Liver (tissue), 9 donors: Measurements from ENCODE around the gene ERGIC3. TPM values are rescaled to one million over a fixed set of nuclear protein-coding genes. Genes with fewer than 3 reads are reported as not detected.

Experiments
- DNase-seq: peaks from one replicate; pipeline ENCODE4 v3.0.0-alpha.2; 2017; ENCODE audit warnings: low spot score
- H3K27ac ChIP-seq, 2 donors: one replicate each; pipeline ENCODE4 v1.7.0; 2013; ENCODE audit warnings: inconsistent platforms in 2 of 2, low read length in 2 of 2, control low read depth in 1 of 2, low read depth in 1 of 2, mild to moderate bottlenecking in 1 of 2
- H3K27me3 ChIP-seq, 4 donors: one replicate each; pipeline versions ENCODE4 v1.6.1 to v1.7.0; 2013; ENCODE audit warnings: low read length in 3 of 4, inconsistent platforms in 1 of 4, mild to moderate bottlenecking in 1 of 4, moderate library complexity in 1 of 4; ENCODE audit not compliant: control insufficient read depth in 4 of 4, insufficient read depth in 4 of 4
- H3K36me3 ChIP-seq, 4 donors: one replicate each; pipeline versions ENCODE4 v1.6.1 to v1.7.0; 2013; ENCODE audit warnings: low read length in 3 of 4, mild to moderate bottlenecking in 3 of 4, low read depth in 1 of 4, moderate library complexity in 1 of 4; ENCODE audit not compliant: control insufficient read depth in 4 of 4, insufficient read depth in 3 of 4
- H3K4me1 ChIP-seq, 4 donors: one replicate each; pipeline versions ENCODE4 v1.6.1 to v1.7.0; 2013; ENCODE audit warnings: low read length in 3 of 4, mild to moderate bottlenecking in 3 of 4, moderate library complexity in 1 of 4; ENCODE audit not compliant: control insufficient read depth in 4 of 4, insufficient read depth in 4 of 4
- H3K4me3 ChIP-seq, 3 donors: one replicate each; pipeline versions ENCODE4 v1.6.1 to v1.7.0; 2013; ENCODE audit warnings: low read length in 3 of 3, control low read depth in 1 of 3, low read depth in 1 of 3, mild to moderate bottlenecking in 1 of 3
- H3K9ac ChIP-seq, 2 donors: one replicate each; pipeline ENCODE4 v1.7.0; 2013; ENCODE audit warnings: low read length in 2 of 2, mild to moderate bottlenecking in 2 of 2, moderate library complexity in 2 of 2, control low read depth in 1 of 2, low read depth in 1 of 2
- H3K9me3 ChIP-seq, 4 donors: one replicate each; pipeline versions ENCODE4 v1.6.1 to v1.7.0; 2013; ENCODE audit warnings: low read length in 3 of 4; ENCODE audit not compliant: control insufficient read depth in 4 of 4
- EGR1 ChIP-seq, 2 donors: IDR thresholded peaks; 2 replicates each; pipeline ENCODE4 v1.6.1; 2016 to 2018; ENCODE audit warnings: antibody characterized with exemption in 2 of 2, low read depth in 2 of 2
- FOXA1 ChIP-seq: IDR thresholded peaks from 2 replicates; pipeline ENCODE4 v1.6.1; 2016; ENCODE audit warnings: antibody characterized with exemption
- FOXA2 ChIP-seq: IDR thresholded peaks from 2 replicates; pipeline ENCODE4 v1.6.1; 2016; ENCODE audit warnings: antibody characterized with exemption
- HNF4A ChIP-seq, 2 donors: conservative IDR thresholded peaks; 2 replicates each; pipeline ENCODE4 v1.6.1; 2016; ENCODE audit warnings: antibody characterized with exemption in 2 of 2, mild to moderate bottlenecking in 2 of 2
- HNF4G ChIP-seq: IDR thresholded peaks from 2 replicates; pipeline ENCODE4 v1.6.1; 2016; ENCODE audit warnings: antibody characterized with exemption
- JUND ChIP-seq, 2 donors: IDR thresholded peaks; 2 replicates each; pipeline ENCODE4 v1.6.1; 2016; ENCODE audit warnings: antibody characterized with exemption in 2 of 2
- NR2F2 ChIP-seq: IDR thresholded peaks from 2 replicates; pipeline ENCODE4 v1.6.1; 2016; ENCODE audit warnings: antibody characterized with exemption
- RAD21 ChIP-seq, 2 donors: IDR thresholded peaks; 2 replicates each; pipeline ENCODE4 v1.6.1; 2016; ENCODE audit warnings: antibody characterized with exemption in 2 of 2, mild to moderate bottlenecking in 2 of 2
- RXRA ChIP-seq, 2 donors: IDR thresholded peaks; 2 replicates each; pipeline ENCODE4 v1.6.1; 2017 to 2018; ENCODE audit warnings: antibody characterized with exemption in 2 of 2, mild to moderate bottlenecking in 1 of 2
- SP1 ChIP-seq: IDR thresholded peaks from 2 replicates; pipeline ENCODE4 v1.6.1; 2018; ENCODE audit warnings: antibody characterized with exemption, mild to moderate bottlenecking
- TAF1 ChIP-seq: conservative IDR thresholded peaks from 2 replicates; pipeline ENCODE4 v1.6.1; 2016; ENCODE audit warnings: antibody characterized with exemption, mild to moderate bottlenecking
- YY1 ChIP-seq: IDR thresholded peaks from 2 replicates; pipeline ENCODE4 v1.6.1; 2016; ENCODE audit warnings: antibody characterized with exemption, mild to moderate bottlenecking
- WGBS: extraction: QIAGEN DNeasy Blood & Tissue Kit; methylation state at CpG from one replicate; pipeline ENCODE4 v1.1.7; 2013; 5-methylcytosine and 5-hydroxymethylcytosine counted together
- polyA plus RNA-seq, 2 donors: library from polyadenylated mRNA; stranded (reverse) in 1 of 2; unstranded in 1 of 2; fragments of 200-250 nt in 1 of 2; fragments of >200 nt in 1 of 2; fragmentation: Nextera tagmentation in 1 of 2; extraction: Ambion mirVana in 1 of 2; gene quantifications; one replicate each; pipeline versions ENCODE4 v1.2.1 to v1.2.3, GENCODE V29; 2013 to 2015
- total RNA-seq, 2 donors: library from RNA; depleted of rRNA; stranded (reverse); fragments of >200 nt; gene quantifications; one replicate each; pipeline ENCODE4 v1.2.3, GENCODE V29; 2014
- TF ChIP-seq, protein P1 (sequence below): fragments of 150-350 bp; IDR thresholded peaks from 2 replicates; pipeline ENCODE4 v1.5.1; 2017; ENCODE audit warnings: improper control_type of control experiment, low read depth, low read length; ENCODE audit not compliant: missing input control
- TF ChIP-seq, protein P2 (sequence below): IDR thresholded peaks from 2 replicates; pipeline ENCODE4 v1.6.1; 2016; ENCODE audit warnings: antibody characterized with exemption
- TF ChIP-seq, protein P3 (sequence below): IDR thresholded peaks from 2 replicates; pipeline ENCODE4 v1.6.1; 2016; ENCODE audit warnings: antibody characterized with exemption, mild to moderate bottlenecking
- TF ChIP-seq, protein P4 (sequence below): IDR thresholded peaks from 2 replicates; pipeline ENCODE4 v1.6.1; 2016; ENCODE audit warnings: antibody characterized with exemption
- donor health status: healthy.
- donor health status: healthy.
- donor health status: healthy.
- donor health status: healthy.
- donor health status: healthy.

The ERGIC3 gene
- total and polyA plus RNA-seq, 4 donors, result 110 to 167 (median 120) TPM

DNA sequence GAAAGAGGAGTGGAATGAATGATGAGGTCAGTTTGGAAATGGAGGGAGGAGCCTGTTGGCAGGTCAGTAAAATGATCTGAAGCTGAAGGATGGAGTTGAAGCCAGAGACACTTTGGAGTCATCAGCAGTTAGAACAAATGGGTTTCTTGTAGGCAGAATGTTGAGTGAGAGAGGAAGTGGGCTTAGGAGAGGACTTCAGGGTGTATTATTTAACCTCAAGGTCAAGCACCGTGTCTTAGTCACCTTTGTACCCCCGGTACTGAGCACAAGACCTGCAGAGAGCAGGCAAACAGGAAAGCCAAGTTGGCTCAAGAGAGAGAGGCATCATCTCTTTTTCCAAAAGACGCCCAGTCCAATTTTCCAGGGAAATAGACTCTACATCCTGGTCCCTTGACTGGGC lies 35.7 kb upstream of the ERGIC3 start:
- no peak for TF ChIP-seq FOXA2
- TF ChIP-seq, protein P1, sequence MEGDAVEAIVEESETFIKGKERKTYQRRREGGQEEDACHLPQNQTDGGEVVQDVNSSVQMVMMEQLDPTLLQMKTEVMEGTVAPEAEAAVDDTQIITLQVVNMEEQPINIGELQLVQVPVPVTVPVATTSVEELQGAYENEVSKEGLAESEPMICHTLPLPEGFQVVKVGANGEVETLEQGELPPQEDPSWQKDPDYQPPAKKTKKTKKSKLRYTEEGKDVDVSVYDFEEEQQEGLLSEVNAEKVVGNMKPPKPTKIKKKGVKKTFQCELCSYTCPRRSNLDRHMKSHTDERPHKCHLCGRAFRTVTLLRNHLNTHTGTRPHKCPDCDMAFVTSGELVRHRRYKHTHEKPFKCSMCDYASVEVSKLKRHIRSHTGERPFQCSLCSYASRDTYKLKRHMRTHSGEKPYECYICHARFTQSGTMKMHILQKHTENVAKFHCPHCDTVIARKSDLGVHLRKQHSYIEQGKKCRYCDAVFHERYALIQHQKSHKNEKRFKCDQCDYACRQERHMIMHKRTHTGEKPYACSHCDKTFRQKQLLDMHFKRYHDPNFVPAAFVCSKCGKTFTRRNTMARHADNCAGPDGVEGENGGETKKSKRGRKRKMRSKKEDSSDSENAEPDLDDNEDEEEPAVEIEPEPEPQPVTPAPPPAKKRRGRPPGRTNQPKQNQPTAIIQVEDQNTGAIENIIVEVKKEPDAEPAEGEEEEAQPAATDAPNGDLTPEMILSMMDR, result no peak
- no peak for TF ChIP-seq RXRA (IDR thresholded peaks at IDR 0.05)
- no peak for TF ChIP-seq YY1
- no peak for TF ChIP-seq HNF4A (conservative IDR thresholded peaks at IDR 0.05)
- no peak for TF ChIP-seq FOXA1
- no peak for TF ChIP-seq RAD21 (IDR thresholded peaks at IDR 0.05)
- TF ChIP-seq, protein P2, sequence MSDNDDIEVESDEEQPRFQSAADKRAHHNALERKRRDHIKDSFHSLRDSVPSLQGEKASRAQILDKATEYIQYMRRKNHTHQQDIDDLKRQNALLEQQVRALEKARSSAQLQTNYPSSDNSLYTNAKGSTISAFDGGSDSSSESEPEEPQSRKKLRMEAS, result no peak
- TF ChIP-seq, protein P3, sequence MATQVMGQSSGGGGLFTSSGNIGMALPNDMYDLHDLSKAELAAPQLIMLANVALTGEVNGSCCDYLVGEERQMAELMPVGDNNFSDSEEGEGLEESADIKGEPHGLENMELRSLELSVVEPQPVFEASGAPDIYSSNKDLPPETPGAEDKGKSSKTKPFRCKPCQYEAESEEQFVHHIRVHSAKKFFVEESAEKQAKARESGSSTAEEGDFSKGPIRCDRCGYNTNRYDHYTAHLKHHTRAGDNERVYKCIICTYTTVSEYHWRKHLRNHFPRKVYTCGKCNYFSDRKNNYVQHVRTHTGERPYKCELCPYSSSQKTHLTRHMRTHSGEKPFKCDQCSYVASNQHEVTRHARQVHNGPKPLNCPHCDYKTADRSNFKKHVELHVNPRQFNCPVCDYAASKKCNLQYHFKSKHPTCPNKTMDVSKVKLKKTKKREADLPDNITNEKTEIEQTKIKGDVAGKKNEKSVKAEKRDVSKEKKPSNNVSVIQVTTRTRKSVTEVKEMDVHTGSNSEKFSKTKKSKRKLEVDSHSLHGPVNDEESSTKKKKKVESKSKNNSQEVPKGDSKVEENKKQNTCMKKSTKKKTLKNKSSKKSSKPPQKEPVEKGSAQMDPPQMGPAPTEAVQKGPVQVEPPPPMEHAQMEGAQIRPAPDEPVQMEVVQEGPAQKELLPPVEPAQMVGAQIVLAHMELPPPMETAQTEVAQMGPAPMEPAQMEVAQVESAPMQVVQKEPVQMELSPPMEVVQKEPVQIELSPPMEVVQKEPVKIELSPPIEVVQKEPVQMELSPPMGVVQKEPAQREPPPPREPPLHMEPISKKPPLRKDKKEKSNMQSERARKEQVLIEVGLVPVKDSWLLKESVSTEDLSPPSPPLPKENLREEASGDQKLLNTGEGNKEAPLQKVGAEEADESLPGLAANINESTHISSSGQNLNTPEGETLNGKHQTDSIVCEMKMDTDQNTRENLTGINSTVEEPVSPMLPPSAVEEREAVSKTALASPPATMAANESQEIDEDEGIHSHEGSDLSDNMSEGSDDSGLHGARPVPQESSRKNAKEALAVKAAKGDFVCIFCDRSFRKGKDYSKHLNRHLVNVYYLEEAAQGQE, result no peak
- TF ChIP-seq, protein P4, sequence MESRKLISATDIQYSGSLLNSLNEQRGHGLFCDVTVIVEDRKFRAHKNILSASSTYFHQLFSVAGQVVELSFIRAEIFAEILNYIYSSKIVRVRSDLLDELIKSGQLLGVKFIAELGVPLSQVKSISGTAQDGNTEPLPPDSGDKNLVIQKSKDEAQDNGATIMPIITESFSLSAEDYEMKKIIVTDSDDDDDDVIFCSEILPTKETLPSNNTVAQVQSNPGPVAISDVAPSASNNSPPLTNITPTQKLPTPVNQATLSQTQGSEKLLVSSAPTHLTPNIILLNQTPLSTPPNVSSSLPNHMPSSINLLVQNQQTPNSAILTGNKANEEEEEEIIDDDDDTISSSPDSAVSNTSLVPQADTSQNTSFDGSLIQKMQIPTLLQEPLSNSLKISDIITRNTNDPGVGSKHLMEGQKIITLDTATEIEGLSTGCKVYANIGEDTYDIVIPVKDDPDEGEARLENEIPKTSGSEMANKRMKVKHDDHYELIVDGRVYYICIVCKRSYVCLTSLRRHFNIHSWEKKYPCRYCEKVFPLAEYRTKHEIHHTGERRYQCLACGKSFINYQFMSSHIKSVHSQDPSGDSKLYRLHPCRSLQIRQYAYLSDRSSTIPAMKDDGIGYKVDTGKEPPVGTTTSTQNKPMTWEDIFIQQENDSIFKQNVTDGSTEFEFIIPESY, result no peak
- no peak for TF ChIP-seq HNF4G
- no peak for TF ChIP-seq JUND (IDR thresholded peaks at IDR 0.05)
- no peak overlapping the region for H3K4me3 ChIP-seq
- no peaks in the 10 kb centered on the region for H3K4me1 ChIP-seq
- H3K9me3 ChIP-seq, result no peaks in the 10 kb centered on the region
- H3K36me3 ChIP-seq, result peaks cover 6 to 85% (median 31%) of the 10 kb centered on the region in 4 donors
- no peak overlapping the region for H3K27ac ChIP-seq
- 89% methylated on average over 3 of the region's 3 CpGs for WGBS
- DNase-seq, result no peak
- no peaks in the 10 kb centered on the region for H3K27me3 ChIP-seq
- H3K9ac ChIP-seq, result no peak overlapping the region

DNA sequence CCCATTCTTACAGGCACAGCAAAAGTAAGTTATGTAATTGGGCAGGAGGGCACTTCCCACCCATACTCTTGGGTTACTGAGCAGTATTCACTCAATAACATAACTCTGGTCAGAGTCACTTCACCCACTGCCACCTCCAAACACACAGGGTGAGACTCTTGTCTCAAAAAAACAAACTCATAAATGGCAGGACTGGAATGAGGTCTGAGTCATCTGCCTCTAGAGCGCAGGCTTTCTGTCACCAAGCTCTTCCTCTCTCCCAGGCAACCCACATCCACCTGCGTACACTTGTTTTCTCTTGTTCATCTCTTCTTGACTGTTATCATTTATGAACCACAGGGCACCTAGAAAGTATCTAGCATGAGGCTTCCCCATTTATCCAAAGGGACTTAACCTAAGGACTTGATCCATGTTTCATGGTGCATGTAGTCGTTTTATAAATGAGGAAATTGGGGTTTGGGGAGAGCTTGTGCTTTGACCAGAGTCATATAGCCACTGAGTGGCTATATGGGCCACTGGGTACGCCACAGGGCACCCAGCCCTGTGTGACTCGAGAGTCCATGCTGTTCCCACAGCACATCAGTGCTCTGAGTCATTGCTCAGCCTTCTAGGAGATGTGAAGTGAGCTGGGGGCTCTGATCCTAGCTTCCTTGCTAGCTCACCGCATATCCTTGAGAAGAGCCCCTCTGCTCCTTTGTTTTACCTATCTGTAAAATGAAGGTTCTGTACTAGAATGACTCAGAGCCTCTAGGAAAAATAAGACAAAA lies 34.8 kb upstream of the ERGIC3 start:
- H3K27ac ChIP-seq, result no peak overlapping the region
- no peak overlapping the region for H3K4me3 ChIP-seq
- H3K4me1 ChIP-seq, result no peaks in the 10 kb centered on the region
- peaks cover 6 to 87% (median 29%) of the 10 kb centered on the region in 4 donors for H3K36me3 ChIP-seq
- H3K9ac ChIP-seq, result no peak overlapping the region
- WGBS, result 93% methylated on average over 6 of the region's 6 CpGs
- no peak for DNase-seq
- no peaks in the 10 kb centered on the region for H3K27me3 ChIP-seq
- H3K9me3 ChIP-seq, result no peaks in the 10 kb centered on the region
- TF ChIP-seq TAF1, result no peak
- no peak for TF ChIP-seq RXRA (IDR thresholded peaks at IDR 0.05)
- TF ChIP-seq NR2F2, result no peak
- TF ChIP-seq SP1, result no peak
- no peak for TF ChIP-seq HNF4A (conservative IDR thresholded peaks at IDR 0.05)
- no peak for TF ChIP-seq EGR1 (IDR thresholded peaks at IDR 0.05; ENCODE audit: low read depth in 2 of 2)
- TF ChIP-seq RAD21 (IDR thresholded peaks at IDR 0.05), result no peak
- TF ChIP-seq FOXA1, result no peak
- TF ChIP-seq, protein P3, result no peak
- TF ChIP-seq, protein P4, result no peak
- TF ChIP-seq HNF4G, result no peak
